ENCODE measurements around the gene SNTB2.

SNTB2 gene

DNA sequence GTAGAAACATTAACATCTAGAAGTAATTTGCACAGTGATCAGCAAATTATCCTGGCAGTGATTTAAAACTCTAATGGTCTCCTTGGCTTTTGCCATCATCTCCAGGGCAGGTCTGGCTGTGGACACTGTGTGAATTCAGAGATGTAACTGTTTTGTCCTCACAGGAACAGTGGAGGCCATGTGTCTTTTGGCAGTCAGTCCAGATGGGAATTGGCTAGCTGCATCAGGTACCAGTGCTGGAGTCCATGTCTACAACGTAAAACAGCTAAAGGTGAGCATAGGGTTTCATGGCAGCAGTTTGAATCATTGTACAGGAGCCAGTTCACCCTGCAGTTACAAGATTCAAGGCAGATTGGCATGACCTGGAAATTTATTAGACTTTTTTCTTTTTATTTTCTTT, 26.8 kb upstream of the SNTB2 start:
- no peak for TF ChIP-seq TEAD4 (IDR thresholded peaks at IDR 0.05)

DNA sequence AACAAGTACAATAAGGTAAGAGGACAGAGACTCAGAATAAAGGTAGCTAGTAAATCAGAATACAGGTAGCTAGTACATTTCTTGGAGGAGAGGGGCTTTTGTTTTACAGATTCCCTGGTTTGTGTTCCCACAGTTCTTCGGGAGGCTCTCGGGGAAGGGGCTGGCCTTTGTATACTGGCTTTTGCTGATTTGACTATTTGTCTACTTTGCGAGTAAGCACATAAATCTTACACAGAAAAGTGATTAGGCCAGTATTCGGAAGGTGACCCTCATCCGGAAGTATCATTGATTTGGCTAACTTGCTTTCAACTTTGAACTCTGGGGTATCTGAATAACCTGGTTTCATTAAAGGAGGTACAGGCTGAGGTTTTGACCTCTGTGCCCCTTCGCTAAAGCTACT, 21.4 kb upstream of the SNTB2 start:
- no peak for TF ChIP-seq EP300 (IDR thresholded peaks at IDR 0.05; ENCODE audit: borderline replicate concordance)
- no peak for TF ChIP-seq CEBPB (IDR thresholded peaks at IDR 0.05)
- TF ChIP-seq, protein P1, sequence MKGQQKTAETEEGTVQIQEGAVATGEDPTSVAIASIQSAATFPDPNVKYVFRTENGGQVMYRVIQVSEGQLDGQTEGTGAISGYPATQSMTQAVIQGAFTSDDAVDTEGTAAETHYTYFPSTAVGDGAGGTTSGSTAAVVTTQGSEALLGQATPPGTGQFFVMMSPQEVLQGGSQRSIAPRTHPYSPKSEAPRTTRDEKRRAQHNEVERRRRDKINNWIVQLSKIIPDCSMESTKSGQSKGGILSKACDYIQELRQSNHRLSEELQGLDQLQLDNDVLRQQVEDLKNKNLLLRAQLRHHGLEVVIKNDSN (IDR thresholded peaks at IDR 0.05) = no peak
- no peak for TF ChIP-seq ZBTB7A (IDR thresholded peaks at IDR 0.05; ENCODE audit: low read depth)
- no peak for TF ChIP-seq CREB1 (IDR thresholded peaks at IDR 0.05; ENCODE audit: low read depth)
- no peak for TF ChIP-seq TCF12 (IDR thresholded peaks at IDR 0.05; ENCODE audit: low read depth)
- TF ChIP-seq, protein P2, sequence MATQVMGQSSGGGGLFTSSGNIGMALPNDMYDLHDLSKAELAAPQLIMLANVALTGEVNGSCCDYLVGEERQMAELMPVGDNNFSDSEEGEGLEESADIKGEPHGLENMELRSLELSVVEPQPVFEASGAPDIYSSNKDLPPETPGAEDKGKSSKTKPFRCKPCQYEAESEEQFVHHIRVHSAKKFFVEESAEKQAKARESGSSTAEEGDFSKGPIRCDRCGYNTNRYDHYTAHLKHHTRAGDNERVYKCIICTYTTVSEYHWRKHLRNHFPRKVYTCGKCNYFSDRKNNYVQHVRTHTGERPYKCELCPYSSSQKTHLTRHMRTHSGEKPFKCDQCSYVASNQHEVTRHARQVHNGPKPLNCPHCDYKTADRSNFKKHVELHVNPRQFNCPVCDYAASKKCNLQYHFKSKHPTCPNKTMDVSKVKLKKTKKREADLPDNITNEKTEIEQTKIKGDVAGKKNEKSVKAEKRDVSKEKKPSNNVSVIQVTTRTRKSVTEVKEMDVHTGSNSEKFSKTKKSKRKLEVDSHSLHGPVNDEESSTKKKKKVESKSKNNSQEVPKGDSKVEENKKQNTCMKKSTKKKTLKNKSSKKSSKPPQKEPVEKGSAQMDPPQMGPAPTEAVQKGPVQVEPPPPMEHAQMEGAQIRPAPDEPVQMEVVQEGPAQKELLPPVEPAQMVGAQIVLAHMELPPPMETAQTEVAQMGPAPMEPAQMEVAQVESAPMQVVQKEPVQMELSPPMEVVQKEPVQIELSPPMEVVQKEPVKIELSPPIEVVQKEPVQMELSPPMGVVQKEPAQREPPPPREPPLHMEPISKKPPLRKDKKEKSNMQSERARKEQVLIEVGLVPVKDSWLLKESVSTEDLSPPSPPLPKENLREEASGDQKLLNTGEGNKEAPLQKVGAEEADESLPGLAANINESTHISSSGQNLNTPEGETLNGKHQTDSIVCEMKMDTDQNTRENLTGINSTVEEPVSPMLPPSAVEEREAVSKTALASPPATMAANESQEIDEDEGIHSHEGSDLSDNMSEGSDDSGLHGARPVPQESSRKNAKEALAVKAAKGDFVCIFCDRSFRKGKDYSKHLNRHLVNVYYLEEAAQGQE (IDR thresholded peaks at IDR 0.05; ENCODE audit: low read depth) = no peak
- no peak for TF ChIP-seq EGR1 (IDR thresholded peaks at IDR 0.05)

- TF ChIP-seq CREB1 (IDR thresholded peaks at IDR 0.05; ENCODE audit: low read depth) = no peak
- TF ChIP-seq EP300 (IDR thresholded peaks at IDR 0.05; ENCODE audit: borderline replicate concordance) = no peak
- TF ChIP-seq CEBPB (IDR thresholded peaks at IDR 0.05) = no peak
- TF ChIP-seq FOXM1 (IDR thresholded peaks at IDR 0.05; ENCODE audit: borderline replicate concordance, low read depth) = no peak
- TF ChIP-seq MAX (IDR thresholded peaks at IDR 0.05) = no peak
- TF ChIP-seq TCF12 (IDR thresholded peaks at IDR 0.05; ENCODE audit: low read depth) = no peak
- TF ChIP-seq NFIC (IDR thresholded peaks at IDR 0.05) = no peak
- TF ChIP-seq EGR1 (IDR thresholded peaks at IDR 0.05) = no peak
- no peak for TF ChIP-seq TEAD4 (IDR thresholded peaks at IDR 0.05)
- no peak for TF ChIP-seq RAD21 (IDR thresholded peaks at IDR 0.05; ENCODE audit: low read depth)
- TF ChIP-seq, protein P2 (IDR thresholded peaks at IDR 0.05; ENCODE audit: low read depth) = no peak
- TF ChIP-seq YY1 (IDR thresholded peaks at IDR 0.05; ENCODE audit: low read depth) = no peak
- TF ChIP-seq, protein P1 (IDR thresholded peaks at IDR 0.05) = no peak
- TF ChIP-seq ZBTB7A (IDR thresholded peaks at IDR 0.05; ENCODE audit: low read depth) = no peak
These were observed 20.6 kb upstream of the SNTB2 start for GRCh38 chr16:69166221-69166833.

- TF ChIP-seq FOXM1 (IDR thresholded peaks at IDR 0.05; ENCODE audit: borderline replicate concordance, low read depth) (no peak), RAD21 (IDR thresholded peaks at IDR 0.05; ENCODE audit: low read depth) (no peak), EGR1 (IDR thresholded peaks at IDR 0.05) (no peak), CEBPB (IDR thresholded peaks at IDR 0.05) (no peak), ZBTB7A (IDR thresholded peaks at IDR 0.05; ENCODE audit: low read depth) (no peak), EP300 (IDR thresholded peaks at IDR 0.05; ENCODE audit: borderline replicate concordance) (no peak), YY1 (IDR thresholded peaks at IDR 0.05; ENCODE audit: low read depth) (no peak), TCF12 (IDR thresholded peaks at IDR 0.05; ENCODE audit: low read depth) (no peak), NFIC (IDR thresholded peaks at IDR 0.05) (no peak), TEAD4 (IDR thresholded peaks at IDR 0.05) (no peak), TAF1 (IDR thresholded peaks at IDR 0.05; ENCODE audit: low read depth) (no peak)
- TF ChIP-seq, protein P2 (IDR thresholded peaks at IDR 0.05; ENCODE audit: low read depth) = no peak
- TF ChIP-seq, protein P1 (IDR thresholded peaks at IDR 0.05) = no peak
These were observed 19.7 kb upstream of the SNTB2 start for GRCh38 chr16:69166946-69167930.

All from Ishikawa (cell line).